GM12878 (cell line): Measurements from ENCODE around the gene SLC9A8. TPM values are rescaled to one million over a fixed set of nuclear protein-coding genes. Genes with fewer than 3 reads are reported as not detected.

ENCODE experiments used
- CBFB ChIP-seq: IDR thresholded peaks from 2 replicates; pipeline ENCODE4 v1.6.1; 2016; ENCODE audit warnings: antibody characterized with exemption, low read depth
- CHD2 ChIP-seq: IDR thresholded peaks from 2 replicates; pipeline ENCODE4 v1.6.1; 2011; ENCODE audit warnings: low read depth, low read length, improper control_type of control experiment, borderline replicate concordance
- EGR1 ChIP-seq, 2 experiments: IDR thresholded peaks; 1 replicate in 1 of 2; 2 replicates in 1 of 2; pipeline ENCODE4 v1.6.1; 2011 to 2012; ENCODE audit warnings: low read depth in 2 of 2, low read length in 2 of 2, borderline replicate concordance in 1 of 2, mild to moderate bottlenecking in 1 of 2, moderate library complexity in 1 of 2
- FOXM1 ChIP-seq: IDR thresholded peaks from 2 replicates; pipeline ENCODE4 v1.6.1; 2012; ENCODE audit warnings: low read depth, mild to moderate bottlenecking, inconsistent platforms, low read length, moderate library complexity
- KAT2A ChIP-seq: conservative IDR thresholded peaks from 2 replicates; pipeline ENCODE4 v1.6.1; 2011; ENCODE audit warnings: low read depth, low read length; ENCODE audit not compliant: control insufficient read depth
- MAX ChIP-seq: IDR thresholded peaks from 2 replicates; pipeline ENCODE4 v1.6.1; 2012; ENCODE audit warnings: low read depth, low read length, improper control_type of control experiment
- NR2C1 ChIP-seq: fragments of 450-650 bp; IDR thresholded peaks from 2 replicates; pipeline ENCODE4 v1.6.1; 2017; ENCODE audit warnings: antibody characterized with exemption, mild to moderate bottlenecking, moderate library complexity
- NR2F1 ChIP-seq: fragments of 450-650 bp; conservative IDR thresholded peaks from 2 replicates; pipeline ENCODE4 v1.6.1; 2017; ENCODE audit warnings: mild to moderate bottlenecking
- POLR2AphosphoS2 ChIP-seq: IDR thresholded peaks from 2 replicates; pipeline ENCODE4 v1.6.1; 2011; ENCODE audit warnings: low read depth, mild to moderate bottlenecking, low read length, improper control_type of control experiment, moderate library complexity
- RAD51 ChIP-seq: fragments of 450-650 bp; IDR thresholded peaks from 2 replicates; pipeline ENCODE4 v1.6.1; 2016; ENCODE audit warnings: moderate library complexity, mild to moderate bottlenecking, inconsistent platforms
- RCOR1 ChIP-seq: conservative IDR thresholded peaks from 2 replicates; pipeline ENCODE4 v1.6.1; 2012; ENCODE audit warnings: low read depth, low read length, improper control_type of control experiment
- SREBF2 ChIP-seq: IDR thresholded peaks from 2 replicates; pipeline ENCODE4 v1.6.1; 2012; ENCODE audit warnings: mild to moderate bottlenecking, low read length
- USF2 ChIP-seq: IDR thresholded peaks from 2 replicates; pipeline ENCODE4 v1.6.1; 2011; ENCODE audit warnings: low read depth, low read length, improper control_type of control experiment, borderline replicate concordance
- ZNF207 ChIP-seq: fragments of 450-650 bp; IDR thresholded peaks from 2 replicates; pipeline ENCODE4 v1.6.1; 2014; ENCODE audit warnings: antibody characterized with exemption, mild to moderate bottlenecking, borderline replicate concordance
- polyA plus RNA-seq, 11 experiments: library from polyadenylated mRNA; depleted of rRNA in 4 of 11; unstranded in 6 of 11; stranded (reverse) in 5 of 11; fragments of >200 nt; fragmentation: Nextera tagmentation in 4 of 11; fragmentation: Illumina TruSeq in 1 of 11; extraction: Ambion mirVana in 4 of 11; extraction: Trizol in 1 of 11; gene quantifications; 1 replicate in 1 of 11; 2 replicates in 10 of 11; pipeline versions ENCODE4 v1.2.1 to v1.2.3, GENCODE V29; 2011 to 2016; ENCODE audit warnings: inconsistent platforms in 2 of 11, missing spikeins in 2 of 11, low read depth in 1 of 11
- total RNA-seq, 4 experiments: library from RNA; depleted of rRNA in 3 of 4; stranded (reverse); fragments of >200 nt in 3 of 4; fragmentation: Illumina TruSeq in 1 of 4; extraction: Trizol in 1 of 4; gene quantifications; 2 replicates each; pipeline versions ENCODE4 v1.2.1 to v1.2.3, GENCODE V29; 2013 to 2021

The SLC9A8 gene
- total and polyA plus RNA-seq, 10 of the 15 experiments (the other 5 are each of a cell fraction or from before 2014, with no cell fraction given), result 0.40 to 15.5 (median 6.5) TPM

- TF ChIP-seq FOXM1, result no peak
- no peak for TF ChIP-seq MAX
- no peak for TF ChIP-seq ZNF207
- no peak for TF ChIP-seq RAD51
- TF ChIP-seq CHD2, result no peak
- TF ChIP-seq USF2, result no peak
- TF ChIP-seq NR2C1, result no peak
- TF ChIP-seq CBFB, result no peak
- no peak for TF ChIP-seq POLR2AphosphoS2
- TF ChIP-seq SREBF2, result no peak
- TF ChIP-seq KAT2A, result no peak
- no peak for TF ChIP-seq RCOR1
- TF ChIP-seq NR2F1, result no peak
- no peak for TF ChIP-seq EGR1 (IDR thresholded peaks at IDR 0.05; ENCODE audit: borderline replicate concordance in 1 of 2, low read depth in 2 of 2, low read length in 2 of 2)
Observed at GRCh38 chr20:49818816-49819215, 6.2 kb downstream of the SLC9A8 start (continued).
